Measurements from ENCODE around the gene BICD1.

GRCh38 chr12:32285489-32285888 lies 178.8 kb downstream of the BICD1 start:
- TF ChIP-seq GATA2 (IDR thresholded peaks at IDR 0.05; ENCODE audit: low read depth, low read length), result no peak
- TF ChIP-seq GATA3 (IDR thresholded peaks at IDR 0.05; ENCODE audit: low read depth, low read length), result no peak
